ENCODE data around the gene PHF23.

- TF ChIP-seq POLR2AphosphoS5 (IDR thresholded peaks at IDR 0.05; ENCODE audit: low read depth, low read length) = no peak
- no peak for TF ChIP-seq POLR2A (IDR thresholded peaks at IDR 0.05; ENCODE audit: low read depth, low read length)
- TF ChIP-seq TAF1 (IDR thresholded peaks at IDR 0.05; ENCODE audit: borderline replicate concordance, low read depth, low read length) = no peak
Measured at GRCh38 chr17:7208027-7208571, 31.2 kb downstream of the PHF23 start.
